Astrocyte of the spinal cord (primary cell): ENCODE measurements around the gene UBB.
A peak's percentile ranks its signal among the peaks of the same experiment; 100 is the strongest.

Experiments used
- DNase-seq: peaks from one replicate; pipeline ENCODE4 v3.0.0; 2011; ENCODE audit warnings: low read depth, low spot score
- H3K4me3 ChIP-seq: 2 replicates; pipeline ENCODE4 v1.5.1; 2011; ENCODE audit warnings: low read depth, mild to moderate bottlenecking, low read length, moderate library complexity
- in situ Hi-C: cut with HindIII; loops from 2 replicates; pipeline ENCODE4 v1.10.0; 2017; ENCODE audit warnings: low sequenced_read_pairs
- TF ChIP-seq, protein P1 (sequence below): IDR thresholded peaks from 2 replicates; pipeline ENCODE4 v1.5.1; 2012; ENCODE audit warnings: low read depth, mild to moderate bottlenecking, low read length, inconsistent platforms

UBB gene

DNA sequence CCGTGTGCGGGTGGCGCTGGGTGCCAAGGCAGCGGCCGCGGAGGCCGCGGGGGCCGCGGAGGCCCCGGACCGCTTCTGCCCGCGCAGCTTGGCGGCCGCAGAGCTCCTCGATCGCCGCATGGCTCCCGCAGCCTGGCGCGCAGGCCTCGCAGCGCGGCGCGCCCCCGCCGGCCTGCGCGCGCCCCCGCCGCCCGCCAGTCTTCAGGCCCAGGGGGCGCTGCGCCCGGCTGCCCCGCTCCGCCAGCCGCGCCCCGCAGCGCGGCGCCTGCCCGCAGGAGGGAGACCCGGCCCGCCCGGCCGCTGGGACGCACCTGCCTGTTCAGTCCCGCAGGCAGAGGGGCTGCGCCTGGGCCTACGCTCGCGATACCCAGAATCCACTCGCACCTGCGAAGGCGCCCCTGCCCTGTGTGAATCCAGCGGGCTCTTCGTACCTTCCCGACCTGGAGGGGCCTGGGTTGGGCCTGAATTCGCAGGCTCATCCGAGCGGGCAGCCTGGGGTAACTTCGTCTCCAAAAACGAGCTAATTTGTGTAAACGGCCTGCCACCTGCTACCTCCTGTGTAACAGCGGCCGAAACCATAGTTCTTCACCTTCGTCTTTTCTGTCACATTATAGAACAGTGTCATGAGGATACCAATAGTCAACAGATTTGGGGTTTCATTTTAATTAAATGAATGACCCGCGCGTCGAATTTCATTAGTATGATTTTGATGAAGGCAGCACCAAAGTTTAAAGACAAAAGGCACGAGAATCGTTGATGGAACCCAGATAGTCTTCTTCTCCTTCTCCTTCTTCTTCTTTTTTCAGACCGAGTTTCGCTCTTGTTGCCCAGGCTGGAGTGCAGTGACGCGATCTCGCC is 27.3 kb upstream of the UBB start, which contains the start of gene CENPV:
Gene CENPV (minus strand): TSS at position 153 of the 858 bp plus-strand sequence. CDS start 33 bp downstream, at position 120.
- in situ Hi-C loops: no loop called here
- TF ChIP-seq, protein P1, sequence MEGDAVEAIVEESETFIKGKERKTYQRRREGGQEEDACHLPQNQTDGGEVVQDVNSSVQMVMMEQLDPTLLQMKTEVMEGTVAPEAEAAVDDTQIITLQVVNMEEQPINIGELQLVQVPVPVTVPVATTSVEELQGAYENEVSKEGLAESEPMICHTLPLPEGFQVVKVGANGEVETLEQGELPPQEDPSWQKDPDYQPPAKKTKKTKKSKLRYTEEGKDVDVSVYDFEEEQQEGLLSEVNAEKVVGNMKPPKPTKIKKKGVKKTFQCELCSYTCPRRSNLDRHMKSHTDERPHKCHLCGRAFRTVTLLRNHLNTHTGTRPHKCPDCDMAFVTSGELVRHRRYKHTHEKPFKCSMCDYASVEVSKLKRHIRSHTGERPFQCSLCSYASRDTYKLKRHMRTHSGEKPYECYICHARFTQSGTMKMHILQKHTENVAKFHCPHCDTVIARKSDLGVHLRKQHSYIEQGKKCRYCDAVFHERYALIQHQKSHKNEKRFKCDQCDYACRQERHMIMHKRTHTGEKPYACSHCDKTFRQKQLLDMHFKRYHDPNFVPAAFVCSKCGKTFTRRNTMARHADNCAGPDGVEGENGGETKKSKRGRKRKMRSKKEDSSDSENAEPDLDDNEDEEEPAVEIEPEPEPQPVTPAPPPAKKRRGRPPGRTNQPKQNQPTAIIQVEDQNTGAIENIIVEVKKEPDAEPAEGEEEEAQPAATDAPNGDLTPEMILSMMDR: peak; percentile 6
- DNase-seq: no peak
- H3K4me3 ChIP-seq: peak within 1 kb of the TSS; percentile 69

DNA sequence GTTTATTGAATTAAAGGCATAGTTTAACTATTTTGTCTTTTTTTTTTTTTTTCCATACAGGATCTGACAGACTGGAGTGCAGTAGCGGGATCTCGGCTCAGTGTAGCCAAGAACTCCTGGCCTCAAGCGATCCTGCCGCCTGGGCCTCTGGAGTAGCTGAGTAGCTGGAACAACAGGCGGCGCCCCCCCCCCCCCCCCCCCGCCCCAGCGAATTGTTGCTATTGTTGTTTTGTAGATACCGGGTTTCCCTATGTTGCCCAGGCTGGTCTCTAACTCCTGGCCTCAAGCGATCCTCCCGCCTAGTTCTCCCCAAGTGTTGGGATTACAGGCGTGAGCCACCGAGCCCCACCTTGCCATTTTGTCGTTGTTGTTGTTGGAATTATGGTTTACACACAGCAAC is 26.3 kb upstream of the UBB start:
- no peak for DNase-seq
- no peak overlapping the region for H3K4me3 ChIP-seq
- TF ChIP-seq, protein P1: no peak
- in situ Hi-C loops: no loop called here

DNA sequence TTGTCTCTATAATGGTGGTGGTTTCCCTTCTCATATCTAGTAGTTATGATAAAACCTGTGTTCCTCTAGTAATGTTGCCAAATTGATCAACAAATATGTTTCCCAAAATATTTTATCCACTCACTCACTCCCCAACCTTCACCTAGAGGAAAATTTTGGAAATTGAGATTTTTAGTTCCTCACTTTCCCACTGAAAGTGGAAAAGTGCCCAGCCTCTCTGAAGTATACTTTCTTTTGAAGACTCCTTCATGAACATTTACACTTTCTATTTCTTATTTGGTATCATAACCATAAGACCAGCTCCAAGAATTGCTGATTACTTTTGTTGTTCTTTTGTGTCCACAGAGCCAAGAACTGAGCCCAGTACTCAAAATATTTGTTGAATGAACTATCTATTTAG is 22.5 kb upstream of the UBB start:
- in situ Hi-C loops: no loop called here
- TF ChIP-seq, protein P1: no peak

DNA sequence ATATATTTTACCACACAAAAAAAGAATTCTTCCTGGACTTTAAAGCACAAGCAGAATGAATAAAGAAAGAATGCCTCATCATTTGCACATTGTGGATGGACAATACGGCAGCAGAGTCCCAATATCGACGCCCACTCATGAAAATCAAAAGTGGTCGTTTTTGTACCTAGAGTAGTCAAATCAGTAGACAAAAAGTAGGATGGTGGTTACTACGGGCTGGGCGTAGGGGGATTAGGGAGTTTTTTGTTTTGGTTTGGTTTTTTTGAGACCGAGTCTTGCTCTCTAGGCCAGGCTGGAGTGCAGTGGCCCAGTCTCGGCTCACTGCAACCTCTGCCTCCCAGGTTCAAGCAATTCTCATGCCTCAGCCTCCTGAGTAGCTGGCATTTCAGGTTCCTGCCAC is 19.0 kb upstream of the UBB start:
- in situ Hi-C loops: no loop called here
- no peak for DNase-seq
- TF ChIP-seq, protein P1: no peak
- no peak overlapping the region for H3K4me3 ChIP-seq

More for the DNA sequence above, 22.5 kb upstream of the UBB start:
- H3K4me3 ChIP-seq: no peak overlapping the region
- no peak for DNase-seq

DNA sequence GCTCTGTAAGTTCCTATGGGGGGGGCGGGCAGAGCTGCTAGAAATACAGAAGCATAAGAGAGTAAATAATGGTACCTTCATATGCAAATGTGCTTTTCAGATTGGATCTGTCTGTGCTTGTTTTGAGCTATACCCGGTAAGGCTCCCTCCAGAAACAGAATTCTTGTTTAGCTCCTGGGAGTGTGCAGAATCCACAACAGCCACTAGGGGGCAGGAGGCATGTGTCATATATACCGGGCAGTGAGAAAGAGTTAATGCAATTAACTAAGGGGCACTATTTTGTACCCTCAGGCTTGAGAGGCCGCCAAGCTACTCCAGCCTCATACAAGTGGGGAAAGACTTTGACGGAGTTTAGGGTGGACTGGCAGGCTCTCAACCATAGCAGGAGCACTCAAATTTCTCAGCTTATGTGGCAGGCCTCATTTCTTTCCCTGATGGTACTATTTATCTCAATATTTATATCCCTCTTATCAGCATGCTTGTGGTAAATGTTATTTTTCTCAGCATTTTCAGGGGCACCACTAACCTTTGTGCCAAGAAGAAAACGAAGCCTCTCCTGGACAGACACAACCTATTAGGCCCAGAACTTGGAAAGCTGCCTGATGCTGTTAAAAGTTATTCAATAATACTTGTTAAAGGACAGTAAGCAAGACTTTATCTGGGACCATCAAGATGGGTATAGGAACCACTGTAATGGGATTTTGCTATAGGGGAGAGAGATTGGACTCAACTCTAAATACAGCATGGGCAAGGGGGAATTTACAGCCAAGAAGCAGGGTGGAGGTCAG is 16.9 kb upstream of the UBB start:
- peak; percentile 72 for DNase-seq
- no peak overlapping the region for H3K4me3 ChIP-seq
- in situ Hi-C loops: no loop called here
- TF ChIP-seq, protein P1: peak; percentile 97

DNA sequence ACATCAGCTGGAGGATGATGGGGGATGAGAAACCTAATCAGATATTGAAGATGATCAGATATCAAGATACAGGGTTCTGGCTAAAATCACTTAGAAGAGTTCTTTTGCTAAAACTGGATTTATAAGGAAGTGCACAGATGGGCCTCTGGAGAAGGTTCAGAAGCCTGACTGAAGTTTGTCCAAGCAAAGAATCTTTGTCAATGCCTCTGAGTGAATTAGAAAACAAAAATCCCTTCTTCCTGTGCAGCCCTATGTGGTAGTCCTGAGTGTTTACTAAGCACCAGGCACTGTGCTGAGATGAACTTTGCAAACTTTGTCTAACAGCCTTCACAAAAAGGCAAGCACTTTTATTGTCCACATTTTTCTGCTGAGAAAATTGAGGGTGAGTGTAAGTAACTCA is 16.3 kb upstream of the UBB start:
- in situ Hi-C loops: no loop called here

More for the DNA sequence above, 16.3 kb upstream of the UBB start:
- no peak for DNase-seq
- TF ChIP-seq, protein P1: no peak
- no peak overlapping the region for H3K4me3 ChIP-seq
